ENCODE measurements around the gene SPTBN1.
A peak's percentile ranks its signal among the peaks of the same experiment; 100 is the strongest.

SPTBN1 gene

DNA sequence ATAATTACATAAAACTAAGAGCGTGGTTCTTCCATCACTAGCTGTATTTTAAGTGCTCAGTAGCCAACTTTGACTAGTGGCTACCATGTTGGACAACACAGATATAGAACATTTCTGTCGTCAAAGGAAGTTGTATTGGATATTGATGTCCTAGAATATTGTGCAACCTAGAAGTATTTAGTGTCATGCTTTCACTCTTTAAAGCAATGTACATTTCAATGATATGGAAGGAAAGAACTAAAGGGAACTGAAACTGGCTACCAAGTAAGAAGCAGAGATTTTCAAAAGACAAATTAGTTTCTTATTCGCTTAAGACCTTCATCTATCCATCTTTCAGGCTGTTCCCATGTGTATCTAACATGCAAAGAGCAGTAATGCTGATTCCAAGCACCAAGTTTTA is 182.0 kb downstream of the SPTBN1 start:
- FAIRE-seq = no peak

GRCh38 chr2:54638774-54639187 is 182.7 kb downstream of the SPTBN1 start:
- no peak for FAIRE-seq

DNA sequence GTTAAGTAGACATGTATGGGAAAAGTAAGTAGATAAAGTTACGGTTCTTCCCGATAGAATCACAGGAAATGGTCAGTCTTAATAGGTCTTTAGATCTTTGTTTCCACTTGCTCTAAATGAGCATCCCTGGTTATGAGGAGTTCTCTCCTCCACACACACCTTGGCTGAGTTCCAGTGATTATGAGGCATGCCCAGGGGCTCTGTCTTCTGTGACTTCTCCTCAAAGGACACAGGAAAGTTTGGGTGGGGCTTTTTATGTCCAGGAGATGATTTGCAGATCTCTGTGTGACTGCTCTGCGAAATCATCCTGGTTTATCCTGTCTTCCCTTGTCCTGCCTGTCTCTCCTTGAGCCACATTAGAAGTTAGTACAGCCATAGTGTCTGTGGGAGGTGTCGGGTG is 183.5 kb downstream of the SPTBN1 start:
- no peak for FAIRE-seq

DNA sequence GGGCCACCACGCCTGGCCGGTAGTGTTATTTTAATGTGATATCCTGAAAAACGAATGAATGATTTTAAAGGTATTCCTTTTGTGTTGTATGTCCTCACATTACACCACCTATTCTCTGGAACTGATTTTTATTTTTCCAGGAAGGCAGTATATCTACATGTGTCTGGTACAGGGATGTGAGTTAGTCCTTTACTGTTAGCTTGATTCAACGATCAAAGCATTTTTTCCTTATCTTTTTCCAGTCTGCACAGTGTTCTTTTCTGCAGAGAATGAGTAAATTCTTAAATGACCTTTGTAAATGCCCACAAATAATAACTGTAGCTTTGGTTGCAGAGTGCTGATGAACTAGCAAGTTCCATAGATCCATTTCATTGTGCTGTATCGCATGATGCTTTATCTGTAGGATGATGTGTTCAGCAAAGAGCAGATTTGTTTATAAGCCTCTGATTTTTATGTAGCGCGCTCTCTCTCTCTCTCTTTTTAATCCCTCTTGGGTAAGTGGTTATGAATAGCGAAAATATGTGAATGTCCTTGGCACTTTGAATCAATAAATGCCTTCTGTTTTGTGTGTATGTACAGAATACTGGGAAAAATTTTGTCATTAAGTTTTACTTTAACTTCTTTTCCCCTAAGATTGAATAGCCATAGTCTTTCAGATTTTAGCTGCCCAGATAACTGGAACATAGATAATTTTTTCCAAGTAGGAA is 184.9 kb downstream of the SPTBN1 start:
- FAIRE-seq = no peak

DNA sequence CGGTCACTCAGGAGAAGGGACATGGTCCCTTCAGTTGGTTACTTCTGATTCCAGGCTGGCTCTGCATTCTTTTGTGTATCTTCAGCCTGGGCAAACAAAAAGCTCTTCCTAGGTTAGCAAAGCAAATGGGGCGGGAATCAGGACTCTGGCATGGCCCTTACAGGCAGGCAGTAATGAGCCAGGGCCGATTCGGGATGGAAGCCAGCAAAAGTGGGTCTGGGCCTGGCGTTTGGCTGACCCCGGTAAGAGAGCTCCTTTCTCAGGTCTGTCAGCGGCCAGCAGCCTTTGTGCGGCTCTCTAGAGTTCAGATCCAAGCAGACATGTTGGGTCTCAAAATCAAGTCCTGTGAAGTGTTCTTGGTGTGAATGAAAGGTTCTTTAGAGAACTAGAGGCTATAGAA is 185.9 kb downstream of the SPTBN1 start:
- no peak for FAIRE-seq

DNA sequence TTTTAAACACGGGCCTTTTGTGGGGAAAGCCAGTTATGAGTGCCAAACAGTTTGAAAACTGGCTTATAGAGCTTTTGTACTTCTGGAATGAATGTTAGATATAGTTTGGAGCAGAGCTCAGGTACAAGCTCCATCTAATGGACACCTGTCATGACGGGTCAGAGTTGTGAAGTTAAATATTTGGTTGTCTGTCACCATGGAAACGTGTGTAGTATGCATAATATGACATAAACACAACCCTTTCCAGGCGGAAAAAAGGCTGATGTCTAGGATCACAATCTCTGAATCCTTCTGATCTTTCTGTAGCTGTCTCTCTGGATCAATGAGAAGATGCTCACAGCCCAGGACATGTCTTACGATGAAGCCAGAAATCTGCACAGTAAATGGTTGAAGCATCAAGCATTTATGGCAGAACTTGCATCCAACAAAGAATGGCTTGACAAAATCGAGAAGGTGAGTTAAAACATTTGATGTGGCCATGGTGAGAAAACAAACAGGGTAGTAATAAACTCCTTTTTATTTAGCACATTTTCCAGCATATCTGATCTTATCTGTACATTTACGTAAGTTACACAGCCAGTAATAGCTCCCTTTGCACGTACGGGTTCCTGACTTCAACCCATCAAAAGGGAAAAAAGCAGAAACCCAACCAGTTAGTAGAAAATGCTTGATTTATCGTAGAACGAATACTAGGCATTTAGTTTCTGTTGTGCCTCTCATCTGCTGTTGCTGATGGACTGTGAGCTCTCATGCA is 186.7 kb downstream of the SPTBN1 start:
- no peak for FAIRE-seq

DNA sequence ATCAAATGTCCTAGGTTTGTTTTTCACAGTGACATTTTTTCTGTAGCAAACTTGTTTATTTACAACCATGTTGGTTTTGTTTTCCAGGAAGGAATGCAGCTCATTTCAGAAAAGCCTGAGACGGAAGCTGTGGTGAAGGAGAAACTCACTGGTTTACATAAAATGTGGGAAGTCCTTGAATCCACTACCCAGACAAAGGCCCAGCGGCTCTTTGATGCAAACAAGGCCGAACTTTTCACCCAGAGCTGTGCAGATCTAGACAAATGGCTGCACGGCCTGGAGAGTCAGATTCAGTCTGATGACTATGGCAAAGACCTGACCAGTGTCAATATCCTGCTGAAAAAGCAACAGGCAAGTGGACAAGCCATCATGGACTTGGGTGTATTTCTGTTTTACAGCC is 188.1 kb downstream of the SPTBN1 start:
- FAIRE-seq = no peak

DNA sequence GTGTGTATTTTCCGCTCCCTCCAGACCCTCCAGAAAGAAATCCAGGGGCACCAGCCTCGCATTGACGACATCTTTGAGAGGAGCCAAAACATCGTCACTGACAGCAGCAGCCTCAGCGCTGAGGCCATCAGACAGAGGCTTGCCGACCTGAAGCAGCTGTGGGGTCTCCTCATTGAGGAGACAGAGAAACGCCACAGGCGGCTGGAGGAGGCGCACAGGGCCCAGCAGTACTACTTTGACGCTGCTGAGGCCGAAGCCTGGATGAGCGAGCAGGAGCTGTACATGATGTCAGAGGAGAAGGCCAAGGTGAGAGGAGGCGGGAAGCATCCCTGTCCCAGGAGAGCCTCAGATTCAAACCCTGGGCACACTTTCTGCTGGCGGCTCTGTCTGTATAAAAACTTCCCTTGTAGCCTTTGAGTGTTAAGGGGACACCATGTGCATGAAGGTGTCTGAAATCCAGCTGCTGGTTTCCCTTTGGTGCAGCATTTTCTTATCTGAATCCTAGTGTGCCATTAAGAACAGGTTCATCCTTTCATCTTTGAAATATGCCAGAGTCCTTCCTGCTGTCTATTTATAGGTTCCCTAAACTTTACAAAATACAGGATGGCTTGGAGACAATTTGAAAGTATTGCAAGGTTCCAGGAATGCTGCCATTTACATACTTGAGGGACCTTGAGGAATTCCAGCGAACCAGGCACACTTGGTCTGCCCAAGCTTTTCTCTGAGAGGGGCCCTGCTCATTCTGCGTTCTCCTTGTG is 190.2 kb downstream of the SPTBN1 start:
- no peak for FAIRE-seq

DNA sequence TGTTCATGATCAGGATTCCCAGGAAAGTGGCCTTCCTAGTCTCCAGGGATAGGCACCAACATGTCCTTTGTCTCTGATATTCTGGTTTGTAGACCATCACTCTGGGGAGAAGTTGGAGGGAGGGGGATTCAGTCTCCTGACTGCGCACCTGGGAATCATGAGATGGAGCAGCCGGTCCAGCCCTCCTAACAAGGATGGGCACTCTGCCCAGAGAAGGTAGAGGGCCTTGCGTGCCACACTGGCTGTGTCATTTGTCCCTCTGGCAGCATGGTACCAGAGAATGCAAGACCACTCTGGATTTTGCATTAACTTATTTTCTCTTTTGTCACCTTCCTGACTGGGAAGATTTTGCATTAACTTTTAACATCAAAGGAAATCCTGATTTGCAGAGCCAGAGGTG is 192.1 kb downstream of the SPTBN1 start:
- FAIRE-seq = no peak

DNA sequence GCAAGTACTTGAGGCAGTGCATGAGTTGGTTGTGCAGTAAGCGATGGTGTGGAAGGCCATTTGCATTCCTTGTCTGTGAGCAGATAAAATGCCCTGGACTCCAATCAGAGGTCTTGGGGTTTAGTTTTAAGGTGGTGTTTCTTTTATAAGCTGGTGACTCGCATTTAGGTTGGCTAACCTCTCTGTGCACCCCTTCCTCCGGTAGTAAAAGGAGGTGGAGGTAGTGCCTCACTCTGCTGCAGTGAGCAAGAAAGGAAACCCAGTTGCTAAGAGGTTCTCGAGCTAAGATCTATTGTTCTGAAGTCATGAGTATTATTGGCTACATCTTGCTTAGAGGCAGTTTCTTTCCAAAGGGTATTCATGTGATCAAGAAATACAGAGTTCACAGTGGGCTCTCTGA is 193.1 kb downstream of the SPTBN1 start:
- no peak for FAIRE-seq

- no peak for FAIRE-seq
Measured at GRCh38 chr2:54649633-54650032, 193.5 kb downstream of the SPTBN1 start.

DNA sequence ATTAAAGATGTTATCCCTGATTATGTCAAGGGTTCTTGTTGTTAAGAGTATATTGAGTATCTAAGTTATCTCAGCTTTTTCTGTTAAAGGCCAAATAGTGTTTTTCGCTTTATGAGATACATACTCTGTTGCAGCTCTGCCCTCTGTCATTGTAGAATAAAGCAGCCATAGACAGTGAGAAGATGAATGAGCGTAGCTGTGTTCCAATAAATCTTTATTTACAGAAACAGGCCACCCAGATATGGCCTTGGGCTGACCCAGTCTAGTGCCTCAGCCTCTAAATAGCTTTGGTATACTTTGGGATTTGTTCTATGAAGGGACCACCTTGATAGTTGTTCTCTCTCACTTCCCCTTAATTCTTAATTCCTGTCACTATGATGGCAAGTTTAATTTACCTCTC is 194.5 kb downstream of the SPTBN1 start:
- FAIRE-seq = no peak

DNA sequence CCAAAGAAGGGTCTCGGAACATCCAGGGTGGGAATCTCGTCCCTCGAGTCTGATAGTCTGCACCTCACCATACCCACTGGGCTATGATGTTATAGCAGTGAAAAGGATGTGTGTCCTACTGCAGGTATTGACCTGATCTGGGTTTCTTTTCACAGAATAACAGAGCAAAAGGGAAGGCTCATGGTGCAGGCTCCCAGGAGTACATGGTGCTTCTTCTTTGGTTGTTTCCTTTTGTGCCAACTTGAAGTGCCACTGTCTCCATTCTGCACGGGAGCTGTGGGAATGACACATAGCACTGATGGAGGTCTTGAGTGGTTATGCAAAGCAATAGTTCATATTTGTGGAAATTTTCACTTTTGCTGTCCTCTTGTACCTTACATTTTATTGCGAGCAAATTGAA is 195.2 kb downstream of the SPTBN1 start:
- FAIRE-seq = no peak

GRCh38 chr2:54652540-54652939 is 196.4 kb downstream of the SPTBN1 start:
- no peak for FAIRE-seq

DNA sequence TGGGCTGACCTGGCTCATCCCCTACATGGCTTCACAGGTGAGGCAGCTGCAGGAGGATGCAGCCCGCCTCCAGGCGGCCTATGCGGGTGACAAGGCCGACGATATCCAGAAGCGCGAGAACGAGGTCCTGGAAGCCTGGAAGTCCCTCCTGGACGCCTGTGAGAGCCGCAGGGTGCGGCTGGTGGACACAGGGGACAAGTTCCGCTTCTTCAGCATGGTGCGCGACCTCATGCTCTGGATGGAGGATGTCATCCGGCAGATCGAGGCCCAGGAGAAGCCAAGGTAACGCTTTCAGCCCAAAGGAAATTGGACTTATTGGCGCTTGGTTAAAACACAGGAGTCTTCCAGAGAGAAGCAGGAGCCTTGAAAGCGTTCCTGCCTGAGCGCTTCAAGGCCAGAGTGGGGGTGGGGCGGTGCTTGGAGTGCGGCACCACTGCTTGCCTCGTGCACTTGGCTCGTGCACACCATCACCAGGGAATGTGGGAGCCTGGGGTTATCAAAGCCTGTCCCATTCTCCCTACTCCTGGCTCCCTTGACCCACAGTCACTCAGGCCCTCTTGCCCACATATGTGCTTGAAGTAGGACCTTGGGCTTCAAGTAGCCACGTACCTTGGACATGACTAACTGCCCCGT is 197.6 kb downstream of the SPTBN1 start:
- FAIRE-seq = no peak

GRCh38 chr2:54655046-54655809 is 199.1 kb downstream of the SPTBN1 start:
- FAIRE-seq = no peak

- FAIRE-seq = no peak
Measured at GRCh38 chr2:54656863-54657262, 200.7 kb downstream of the SPTBN1 start.

DNA sequence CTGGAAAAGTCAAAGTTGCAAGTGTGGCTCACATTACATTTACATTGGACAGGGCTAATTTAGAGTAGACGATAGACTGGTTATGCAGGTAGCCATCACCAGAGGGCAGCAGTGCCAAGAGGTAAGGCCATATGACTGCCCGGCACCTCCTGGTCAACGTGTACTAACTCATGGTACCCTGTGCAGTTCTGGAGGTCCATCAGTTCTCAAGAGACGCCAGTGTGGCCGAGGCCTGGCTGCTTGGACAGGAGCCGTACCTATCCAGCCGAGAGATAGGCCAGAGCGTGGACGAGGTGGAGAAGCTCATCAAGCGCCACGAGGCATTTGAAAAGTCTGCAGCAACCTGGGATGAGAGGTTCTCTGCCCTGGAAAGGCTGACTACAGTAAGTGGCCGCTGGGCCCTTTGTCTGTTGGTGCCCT is 201.5 kb downstream of the SPTBN1 start:
- peak; percentile 65 for FAIRE-seq

- no peak for FAIRE-seq
Measured at GRCh38 chr2:54658564-54659071, 202.5 kb downstream of the SPTBN1 start.

DNA sequence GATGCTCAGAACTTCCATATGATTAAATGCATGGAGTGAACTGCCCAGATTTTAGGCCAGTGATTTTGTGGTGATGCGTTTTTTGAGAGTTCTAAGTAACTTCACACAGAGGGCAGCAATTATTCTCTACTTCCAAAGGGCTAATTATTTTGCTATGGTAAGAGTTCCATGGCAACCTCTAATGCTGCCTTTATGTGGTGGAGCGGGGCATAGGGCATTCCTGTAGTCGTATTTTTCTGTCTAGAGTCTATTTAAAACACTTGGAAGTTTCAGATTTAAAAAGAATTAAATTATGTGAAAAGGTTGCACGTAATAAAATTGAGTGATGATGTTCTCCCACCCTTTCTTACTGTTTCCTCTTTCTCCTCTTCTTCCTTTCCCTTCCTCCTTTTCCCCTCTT is 203.4 kb downstream of the SPTBN1 start:
- FAIRE-seq = no peak

DNA sequence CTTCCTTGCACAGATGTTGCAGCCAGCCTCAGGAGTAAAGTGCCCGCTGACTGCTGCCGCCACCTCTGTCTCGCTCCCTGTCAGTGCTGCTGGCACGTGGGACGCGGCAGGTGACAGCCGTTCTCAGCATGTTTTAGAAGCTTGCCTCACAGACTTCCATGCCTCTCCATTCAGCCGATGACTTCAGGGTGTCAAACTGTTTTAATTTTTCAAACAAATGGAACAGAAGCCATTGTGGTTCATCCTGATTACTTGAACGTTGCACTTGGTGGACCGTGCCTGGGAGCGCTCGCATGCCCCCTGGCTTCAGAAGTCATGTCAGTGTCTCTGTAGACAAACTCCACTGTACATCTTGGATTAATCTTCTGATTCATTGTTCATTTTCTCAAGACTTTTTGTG is 204.6 kb downstream of the SPTBN1 start:
- FAIRE-seq = no peak

DNA sequence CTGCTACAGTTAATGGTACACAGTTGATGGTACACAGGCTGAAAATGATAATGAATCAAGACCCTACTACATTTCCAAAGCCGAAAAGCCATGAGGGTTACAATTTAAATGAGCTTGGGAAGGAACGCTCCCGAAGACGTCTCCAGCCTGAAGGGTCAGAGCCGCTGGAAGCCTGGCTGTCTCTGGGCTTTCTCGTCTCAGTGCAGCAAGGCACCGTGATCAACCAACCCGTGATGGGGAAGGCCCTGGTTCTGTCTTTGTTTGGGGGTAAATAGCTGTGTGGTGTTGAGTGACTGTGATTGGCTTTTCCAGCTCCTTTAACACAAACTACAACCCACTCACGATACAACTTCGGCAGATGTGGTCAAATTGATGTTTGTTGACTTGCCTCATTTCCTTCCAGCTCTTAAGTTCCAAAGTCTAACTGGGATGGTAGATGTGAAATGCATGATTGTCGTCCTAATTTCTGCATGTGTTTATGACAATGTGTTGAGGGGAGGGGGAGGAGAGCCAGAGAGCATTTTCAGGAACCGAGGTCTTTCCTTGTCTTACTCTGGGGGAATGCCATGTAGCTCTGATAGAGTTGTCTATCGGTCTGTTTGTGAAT is 207.4 kb downstream of the SPTBN1 start:
- FAIRE-seq = no peak
